Stimulated activated CD8-positive, alpha-beta memory T cell treated with anti-CD3 and anti-CD28 coated beads, Interleukin-4, amount 100 ng/mL, for 4 hours (primary cell): ENCODE measurements around the gene VILL.
A peak's percentile ranks its signal among the peaks of the same experiment; 100 is the strongest.

Experiments
- DNase-seq, 2 donors: peaks; one replicate each; pipeline ENCODE4 v3.0.0-alpha.2; 2020; ENCODE audit warnings: low read depth in 2 of 2, low spot score in 1 of 2

VILL gene

GRCh38 chr3:38016847-38017444, 26.4 kb downstream of the VILL start:
- no peak for DNase-seq

GRCh38 chr3:38017445-38018295, 27.1 kb downstream of the VILL start:
- DNase-seq, result no peak

- DNase-seq, result no peak
These were observed 28.0 kb downstream of the VILL start for GRCh38 chr3:38018296-38019266.

GRCh38 chr3:38019658-38020341, 29.2 kb downstream of the VILL start:
- no peak for DNase-seq

GRCh38 chr3:38020342-38020726, 29.7 kb downstream of the VILL start:
- no peak for DNase-seq

- no peak for DNase-seq
These were observed 30.6 kb downstream of the VILL start for GRCh38 chr3:38021196-38021595.

- DNase-seq, result no peak
These were observed 31.7 kb downstream of the VILL start for GRCh38 chr3:38022301-38022700.

- no peak for DNase-seq
These were observed 32.5 kb downstream of the VILL start for GRCh38 chr3:38022896-38023709.

GRCh38 chr3:38026856-38027255, 36.3 kb downstream of the VILL start:
- DNase-seq, result no peak

GRCh38 chr3:38027466-38028465, 37.2 kb downstream of the VILL start:
- no peak for DNase-seq

GRCh38 chr3:38028621-38029361, 38.2 kb downstream of the VILL start:
- DNase-seq, result no peak

- DNase-seq, result no peak
These were observed 39.0 kb downstream of the VILL start, which contains the start of gene PLCD1 for GRCh38 chr3:38029400-38030125. Gene PLCD1, minus strand, starts transcription at chr3:38029642. Its CDS starts 103 bp downstream, at chr3:38029539.

GRCh38 chr3:38030126-38031021, 39.8 kb downstream of the VILL start:
- DNase-seq, result no peak

GRCh38 chr3:38031022-38031994, 40.7 kb downstream of the VILL start:
- DNase-seq, result peak in 1 of 2 donors; percentile 20

GRCh38 chr3:38032328-38032865, 41.8 kb downstream of the VILL start:
- no peak for DNase-seq
